ENCODE results near the gene EEA1. TPM values are rescaled to one million over a fixed set of nuclear protein-coding genes. Genes with fewer than 3 reads are reported as not detected.
A peak's percentile ranks its signal among the peaks of the same experiment; 100 is the strongest.

The EEA1 gene
- total RNA-seq, 1 donor from 2014 or later: 41.8 TPM

DNA sequence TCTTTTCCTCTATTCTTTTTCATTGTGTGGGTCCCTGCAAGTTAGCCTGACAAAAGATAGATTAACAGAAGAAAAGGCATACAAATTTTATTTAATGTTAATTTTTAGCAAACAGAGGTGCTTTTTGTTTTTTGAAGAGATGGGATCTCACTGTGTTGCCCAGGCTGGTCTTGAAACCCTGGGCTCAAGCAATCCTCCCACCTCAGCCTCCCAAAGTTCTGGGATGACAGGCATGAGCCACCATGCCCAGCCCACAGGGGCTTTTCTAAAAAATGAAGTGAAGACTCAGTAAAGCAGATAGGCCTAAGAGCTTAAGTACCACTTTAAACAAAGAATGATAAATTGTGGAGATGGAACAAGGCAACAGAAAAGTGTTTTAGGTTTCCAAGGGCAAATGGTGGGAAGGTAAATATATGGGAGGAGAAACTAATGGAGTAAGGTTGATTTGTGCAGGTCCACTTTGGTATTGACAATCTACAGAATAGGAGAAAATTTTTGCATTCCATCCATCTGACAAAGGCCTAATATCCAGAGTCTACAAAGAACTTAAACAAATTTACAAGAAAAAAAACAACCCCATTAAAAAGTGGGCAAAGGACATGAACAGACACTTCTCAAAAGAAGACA, 18.6 kb upstream of the EEA1 start:
- Mint-ChIP-seq H3K36me3 (ENCODE audit: low read depth) (peaks cover 4% of the 10 kb centered on the region), H3K9me3 (ENCODE audit: low read depth) (peaks cover 3% of the 10 kb centered on the region), H3K27ac (ENCODE audit: unreplicated experiment) (no peak overlapping the region), H3K27me3 (ENCODE audit: low read depth) (no peaks in the 10 kb centered on the region), H3K4me1 (ENCODE audit: low read depth) (peaks cover 14% of the 10 kb centered on the region), H3K4me3 (ENCODE audit: unreplicated experiment) (no peak overlapping the region)
- TF ChIP-seq, protein P1, sequence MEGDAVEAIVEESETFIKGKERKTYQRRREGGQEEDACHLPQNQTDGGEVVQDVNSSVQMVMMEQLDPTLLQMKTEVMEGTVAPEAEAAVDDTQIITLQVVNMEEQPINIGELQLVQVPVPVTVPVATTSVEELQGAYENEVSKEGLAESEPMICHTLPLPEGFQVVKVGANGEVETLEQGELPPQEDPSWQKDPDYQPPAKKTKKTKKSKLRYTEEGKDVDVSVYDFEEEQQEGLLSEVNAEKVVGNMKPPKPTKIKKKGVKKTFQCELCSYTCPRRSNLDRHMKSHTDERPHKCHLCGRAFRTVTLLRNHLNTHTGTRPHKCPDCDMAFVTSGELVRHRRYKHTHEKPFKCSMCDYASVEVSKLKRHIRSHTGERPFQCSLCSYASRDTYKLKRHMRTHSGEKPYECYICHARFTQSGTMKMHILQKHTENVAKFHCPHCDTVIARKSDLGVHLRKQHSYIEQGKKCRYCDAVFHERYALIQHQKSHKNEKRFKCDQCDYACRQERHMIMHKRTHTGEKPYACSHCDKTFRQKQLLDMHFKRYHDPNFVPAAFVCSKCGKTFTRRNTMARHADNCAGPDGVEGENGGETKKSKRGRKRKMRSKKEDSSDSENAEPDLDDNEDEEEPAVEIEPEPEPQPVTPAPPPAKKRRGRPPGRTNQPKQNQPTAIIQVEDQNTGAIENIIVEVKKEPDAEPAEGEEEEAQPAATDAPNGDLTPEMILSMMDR (IDR thresholded peaks at IDR 0.05): no peak
- no peak for DNase-seq (ENCODE audit: low spot score)

DNA sequence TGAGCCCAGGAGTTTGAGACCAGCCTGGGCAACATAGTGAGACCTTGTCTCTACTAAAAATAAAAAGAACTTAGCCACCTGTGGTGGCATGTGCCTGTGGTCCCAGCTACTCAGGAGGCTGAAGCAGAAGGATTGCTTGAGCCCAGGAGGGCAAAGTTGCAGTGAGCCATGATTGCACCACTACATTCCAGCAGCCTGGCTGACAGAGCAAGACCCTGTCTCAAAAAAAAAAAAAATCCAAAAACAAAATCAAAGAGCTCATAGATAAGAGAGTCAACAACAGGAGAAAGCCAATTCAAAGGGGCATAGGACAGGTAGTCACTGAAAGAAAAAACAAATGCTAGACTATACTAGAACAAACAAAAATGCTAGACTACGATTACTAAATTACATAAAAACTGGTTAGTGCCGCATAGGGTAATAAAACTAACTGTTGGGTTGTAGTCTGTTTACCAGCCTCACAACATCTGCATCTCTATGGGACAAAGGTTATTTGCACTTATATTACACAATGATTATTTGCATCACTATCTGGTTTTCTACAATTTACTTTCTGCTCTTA, 16.6 kb upstream of the EEA1 start:
- H3K4me3 Mint-ChIP-seq (ENCODE audit: unreplicated experiment): no peak overlapping the region
- no peak overlapping the region for H3K27ac Mint-ChIP-seq (ENCODE audit: unreplicated experiment)
- H3K4me1 Mint-ChIP-seq (ENCODE audit: low read depth): peaks cover 12% of the 10 kb centered on the region
- DNase-seq (ENCODE audit: low spot score): no peak
- H3K27me3 Mint-ChIP-seq (ENCODE audit: low read depth): no peaks in the 10 kb centered on the region
- TF ChIP-seq, protein P1 (IDR thresholded peaks at IDR 0.05): no peak
- peaks cover 3% of the 10 kb centered on the region for H3K9me3 Mint-ChIP-seq (ENCODE audit: low read depth)
- H3K36me3 Mint-ChIP-seq (ENCODE audit: low read depth): peaks cover 4% of the 10 kb centered on the region

DNA sequence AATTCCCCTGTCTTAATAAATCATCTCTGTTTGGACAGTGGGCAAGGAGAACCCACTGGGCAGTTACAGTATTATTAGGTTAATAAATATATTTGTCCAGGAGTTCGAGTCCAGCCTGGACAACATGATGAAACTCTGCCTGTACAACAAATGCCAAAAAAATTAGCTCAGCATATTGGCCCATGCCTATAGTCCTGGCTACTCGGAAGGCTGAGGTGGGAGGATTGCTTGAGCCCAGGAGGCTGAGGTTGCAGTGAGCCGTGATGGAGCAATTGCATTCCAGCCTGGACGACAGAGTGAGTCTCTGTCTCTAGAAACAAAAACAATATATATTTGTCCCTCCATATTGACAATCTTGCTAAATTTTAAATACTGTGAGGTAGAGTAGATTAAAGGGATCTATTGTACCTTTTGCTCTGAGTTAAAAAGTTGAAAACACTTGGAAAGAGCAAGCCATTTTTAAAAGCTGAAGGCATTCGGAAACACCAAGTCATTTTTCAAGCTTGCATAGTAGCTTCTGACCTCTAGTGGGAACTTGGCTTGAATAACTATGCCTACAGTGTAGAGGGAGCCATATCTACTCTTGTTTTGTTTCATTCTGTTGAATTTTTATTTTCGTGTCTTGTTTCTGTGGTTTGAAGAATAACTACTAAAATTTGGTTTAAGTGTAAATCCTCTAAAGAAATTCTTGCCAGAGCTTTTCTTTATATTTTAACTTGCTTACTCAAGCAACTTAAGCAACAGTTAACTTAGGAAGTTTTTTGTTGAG, 14.6 kb upstream of the EEA1 start:
- Mint-ChIP-seq H3K4me1 (ENCODE audit: low read depth) (peaks cover 12% of the 10 kb centered on the region), H3K36me3 (ENCODE audit: low read depth) (peaks cover 4% of the 10 kb centered on the region), H3K27me3 (ENCODE audit: low read depth) (no peaks in the 10 kb centered on the region), H3K27ac (ENCODE audit: unreplicated experiment) (peak overlapping the region; percentile 27), H3K9me3 (ENCODE audit: low read depth) (peaks cover 3% of the 10 kb centered on the region), H3K4me3 (ENCODE audit: unreplicated experiment) (no peak overlapping the region)
- TF ChIP-seq, protein P1 (IDR thresholded peaks at IDR 0.05): peak; percentile 48
- no peak for DNase-seq (ENCODE audit: low spot score)

DNA sequence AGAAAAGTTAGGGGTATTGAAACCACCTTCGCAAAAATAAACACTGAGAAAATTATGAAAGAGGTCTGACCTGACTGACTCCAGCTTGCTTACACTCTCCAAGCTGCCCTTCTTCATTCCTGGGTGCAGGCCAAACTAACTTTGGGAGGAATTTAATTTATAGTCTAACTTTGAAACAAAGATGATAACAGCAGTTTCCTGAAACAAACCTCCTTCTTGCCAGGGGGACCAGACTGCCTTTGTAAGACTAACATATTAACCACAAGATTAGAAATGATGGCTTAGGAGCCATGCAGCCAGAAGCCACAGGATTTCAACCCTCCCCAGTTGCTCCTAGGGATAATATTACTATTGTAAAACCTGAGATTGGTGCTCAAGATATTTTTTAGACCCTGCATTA, 13.8 kb upstream of the EEA1 start:
- Mint-ChIP-seq H3K27me3 (ENCODE audit: low read depth) (no peaks in the 10 kb centered on the region), H3K4me1 (ENCODE audit: low read depth) (peaks cover 12% of the 10 kb centered on the region), H3K36me3 (ENCODE audit: low read depth) (peaks cover 2% of the 10 kb centered on the region), H3K9me3 (ENCODE audit: low read depth) (peaks cover 3% of the 10 kb centered on the region), H3K4me3 (ENCODE audit: unreplicated experiment) (no peak overlapping the region), H3K27ac (ENCODE audit: unreplicated experiment) (no peak overlapping the region)
- TF ChIP-seq, protein P1 (IDR thresholded peaks at IDR 0.05): no peak
- no peak for DNase-seq (ENCODE audit: low spot score)

DNA sequence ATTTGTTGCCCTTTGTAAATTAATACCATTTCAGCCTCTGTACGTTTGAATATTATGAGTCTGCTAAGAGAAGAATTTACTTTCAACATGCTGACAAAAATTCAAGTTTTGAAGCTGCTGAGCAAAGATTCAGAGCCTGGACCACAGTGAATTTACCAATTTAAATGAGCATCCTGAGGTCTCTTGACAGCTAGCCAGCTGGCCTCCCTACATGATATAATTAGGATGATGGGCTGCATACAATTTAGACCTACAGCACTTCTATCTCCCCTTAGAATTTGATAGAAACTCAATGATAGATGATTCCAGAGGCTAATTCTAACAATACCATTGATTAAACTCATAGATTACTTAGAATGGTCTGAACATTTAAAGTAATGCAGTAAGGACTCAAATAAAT, 10.0 kb upstream of the EEA1 start:
- Mint-ChIP-seq H3K9me3 (ENCODE audit: low read depth) (no peaks in the 10 kb centered on the region), H3K4me1 (ENCODE audit: low read depth) (peaks cover 12% of the 10 kb centered on the region), H3K27ac (ENCODE audit: unreplicated experiment) (no peak overlapping the region), H3K36me3 (ENCODE audit: low read depth) (no peaks in the 10 kb centered on the region), H3K27me3 (ENCODE audit: low read depth) (no peaks in the 10 kb centered on the region), H3K4me3 (ENCODE audit: unreplicated experiment) (no peak overlapping the region)
- no peak for DNase-seq (ENCODE audit: low spot score)
- TF ChIP-seq, protein P1 (IDR thresholded peaks at IDR 0.05): no peak
